ENCODE measurements around the gene ASB4.
"Not testable (repeated sequence)": the region's sequence is repeated elsewhere in the genome, so short reads cannot be mapped to it uniquely, and the experiment has no call there.

Gene ASB4, protein sequence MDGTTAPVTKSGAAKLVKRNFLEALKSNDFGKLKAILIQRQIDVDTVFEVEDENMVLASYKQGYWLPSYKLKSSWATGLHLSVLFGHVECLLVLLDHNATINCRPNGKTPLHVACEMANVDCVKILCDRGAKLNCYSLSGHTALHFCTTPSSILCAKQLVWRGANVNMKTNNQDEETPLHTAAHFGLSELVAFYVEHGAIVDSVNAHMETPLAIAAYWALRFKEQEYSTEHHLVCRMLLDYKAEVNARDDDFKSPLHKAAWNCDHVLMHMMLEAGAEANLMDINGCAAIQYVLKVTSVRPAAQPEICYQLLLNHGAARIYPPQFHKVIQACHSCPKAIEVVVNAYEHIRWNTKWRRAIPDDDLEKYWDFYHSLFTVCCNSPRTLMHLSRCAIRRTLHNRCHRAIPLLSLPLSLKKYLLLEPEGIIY

DNA sequence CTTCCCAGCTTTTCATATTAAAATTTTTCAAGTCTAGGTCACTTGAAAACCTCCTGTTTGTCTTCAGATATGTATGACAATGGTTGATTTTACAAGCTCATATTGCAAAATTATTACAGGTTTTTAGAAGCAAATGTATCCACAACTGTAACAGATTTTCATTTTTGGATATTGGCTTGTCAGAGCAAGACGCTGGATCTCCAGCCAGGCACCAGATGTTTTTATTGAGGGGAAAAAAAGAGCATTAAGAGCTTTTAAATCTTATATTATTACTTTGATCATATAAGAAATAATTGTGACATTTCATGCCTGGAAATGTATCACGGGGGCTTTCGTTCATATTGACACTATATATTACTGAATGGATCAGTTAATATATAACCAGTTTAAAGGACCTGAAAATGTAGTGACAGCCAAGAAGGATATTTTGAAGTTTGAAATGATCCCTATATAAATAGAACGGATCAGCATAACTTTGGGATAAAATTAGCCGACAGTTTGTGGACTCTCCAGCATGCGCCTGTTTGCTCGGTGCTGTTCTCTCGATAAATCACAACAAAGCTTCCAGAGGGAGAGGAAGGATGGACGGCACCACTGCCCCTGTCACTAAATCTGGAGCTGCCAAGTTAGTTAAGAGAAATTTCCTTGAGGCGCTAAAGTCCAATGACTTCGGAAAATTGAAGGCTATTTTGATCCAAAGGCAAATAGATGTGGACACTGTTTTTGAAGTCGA, at the start of gene ASB4:
Gene ASB4 (plus strand): TSS at position 553 of the 733 bp plus-strand sequence. CDS start 29 bp downstream, at position 582.
- DNase-seq = no peak

DNA sequence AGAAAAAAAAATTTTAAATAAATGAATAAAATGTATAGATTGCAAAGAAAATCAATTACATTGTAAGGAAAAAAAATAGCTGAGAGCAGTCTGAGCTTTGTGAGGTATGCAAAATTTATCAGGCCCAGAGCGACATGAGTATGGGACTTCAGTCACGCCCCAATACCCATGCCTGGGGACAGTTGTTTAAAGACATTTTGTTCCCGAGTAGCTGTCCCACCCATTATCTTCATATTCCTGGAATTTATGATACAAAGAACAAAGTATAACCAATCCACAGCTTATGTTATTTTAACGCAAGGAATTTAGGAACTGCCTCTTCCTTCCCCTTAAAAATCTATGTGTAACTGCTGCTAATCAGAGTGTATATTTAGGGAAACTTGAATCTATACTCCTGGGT, 49.3 kb upstream of the ASB4 start:
- no peak for DNase-seq

DNA sequence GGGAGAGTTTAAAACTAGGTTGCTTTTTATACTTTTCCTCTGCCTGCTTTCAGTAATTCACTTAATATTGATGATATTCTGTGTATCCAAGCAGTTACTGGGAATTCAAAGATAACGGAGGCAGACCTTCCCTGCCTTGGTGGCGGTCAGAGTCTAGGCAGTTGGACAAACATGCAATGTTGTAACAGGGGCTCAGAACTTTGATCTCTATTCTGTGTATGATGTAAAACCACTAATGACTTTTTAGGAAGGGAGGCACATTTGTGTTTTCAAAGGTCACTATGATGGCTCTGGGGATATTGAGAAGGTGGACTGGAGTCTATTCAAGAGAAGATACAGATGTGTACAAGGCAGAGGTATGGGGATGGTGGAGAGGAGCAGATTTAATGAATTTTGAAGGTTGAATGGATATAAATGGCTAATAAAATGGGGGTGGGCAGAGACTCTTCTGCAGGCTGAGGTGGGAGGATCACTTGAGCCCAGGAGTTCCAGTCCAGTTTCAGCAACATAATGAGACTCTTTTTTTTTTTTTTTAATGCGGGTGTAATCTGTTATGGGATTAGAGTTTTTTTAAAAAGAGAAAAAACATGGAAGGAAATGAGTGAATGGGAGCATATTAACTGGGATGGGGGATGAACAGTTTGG, 45.2 kb upstream of the ASB4 start:
- no peak for DNase-seq

DNA sequence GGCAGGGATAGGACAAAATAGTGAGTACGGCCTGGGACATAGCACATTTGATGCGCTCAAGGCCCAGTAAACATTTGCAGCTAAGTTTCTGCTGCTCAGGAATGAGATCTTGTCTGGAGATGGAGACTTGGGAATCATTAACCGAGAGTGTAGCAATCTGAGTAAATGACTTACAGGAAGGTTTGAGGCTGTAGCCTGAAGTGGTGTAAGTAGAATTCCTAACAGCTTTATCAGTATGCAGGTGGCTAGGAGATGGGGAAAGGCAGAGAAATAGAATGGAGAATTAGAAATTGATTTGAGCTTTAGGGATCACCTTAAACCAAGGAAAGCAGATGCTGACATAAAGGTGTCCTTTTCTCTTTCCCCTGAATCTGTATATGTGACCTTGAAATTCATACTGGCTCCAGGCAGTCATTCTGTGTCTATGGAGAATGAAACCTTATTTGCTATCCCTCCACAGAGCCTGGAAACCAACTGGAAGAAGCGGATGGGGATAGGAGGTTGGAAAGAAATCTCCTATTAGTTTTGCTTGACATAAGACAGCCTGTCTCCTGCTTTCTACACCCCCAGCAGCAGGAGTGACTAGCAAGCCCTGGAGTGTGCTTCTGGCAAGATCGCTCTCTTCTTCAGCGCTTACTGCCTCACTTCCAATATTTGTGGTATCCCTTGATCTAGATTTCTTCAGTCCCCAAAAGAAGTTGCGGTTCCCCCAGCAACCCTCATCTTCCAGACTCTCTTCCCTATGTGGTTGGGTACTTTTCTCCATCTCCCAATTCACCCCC, 44.5 kb upstream of the ASB4 start:
- DNase-seq = no peak

DNA sequence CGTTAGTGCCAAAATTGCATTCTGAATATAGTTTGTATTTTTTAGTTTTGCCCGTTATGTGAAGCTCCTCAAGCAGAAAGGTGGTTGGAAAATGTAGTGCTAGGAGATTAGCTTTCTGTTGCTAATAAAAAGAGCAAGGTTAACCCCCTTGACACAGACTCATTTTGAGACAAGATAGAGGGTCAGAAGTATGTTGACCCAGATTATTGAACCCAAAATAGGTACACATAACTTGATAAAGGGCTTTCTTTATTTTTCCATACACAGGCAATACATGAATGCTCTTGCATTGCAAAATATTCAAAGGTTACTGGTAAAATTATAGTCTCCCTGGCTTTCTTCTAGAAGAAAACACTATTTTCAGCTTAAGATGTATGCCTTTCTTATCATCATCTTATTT, 40.9 kb upstream of the ASB4 start:
- no peak for DNase-seq

DNA sequence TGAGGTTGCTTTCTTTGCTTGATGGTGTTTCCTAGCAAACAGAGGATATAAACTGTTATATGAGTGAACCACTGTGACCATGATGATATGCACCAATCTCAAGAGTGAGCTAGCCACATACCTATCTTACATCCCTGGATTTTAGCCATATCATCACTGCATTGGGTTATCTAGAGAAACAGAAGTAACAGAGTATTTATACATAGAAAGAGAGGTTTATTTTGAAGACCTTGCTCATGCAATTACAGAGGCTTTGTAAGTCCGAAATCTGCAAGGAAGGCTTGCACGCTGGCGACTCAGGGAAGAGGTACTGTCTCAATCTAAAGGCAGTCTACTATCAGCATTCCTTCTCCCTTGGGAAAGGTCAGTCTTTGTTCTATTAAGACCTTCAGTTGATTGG, 39.1 kb upstream of the ASB4 start:
- no peak for DNase-seq

DNA sequence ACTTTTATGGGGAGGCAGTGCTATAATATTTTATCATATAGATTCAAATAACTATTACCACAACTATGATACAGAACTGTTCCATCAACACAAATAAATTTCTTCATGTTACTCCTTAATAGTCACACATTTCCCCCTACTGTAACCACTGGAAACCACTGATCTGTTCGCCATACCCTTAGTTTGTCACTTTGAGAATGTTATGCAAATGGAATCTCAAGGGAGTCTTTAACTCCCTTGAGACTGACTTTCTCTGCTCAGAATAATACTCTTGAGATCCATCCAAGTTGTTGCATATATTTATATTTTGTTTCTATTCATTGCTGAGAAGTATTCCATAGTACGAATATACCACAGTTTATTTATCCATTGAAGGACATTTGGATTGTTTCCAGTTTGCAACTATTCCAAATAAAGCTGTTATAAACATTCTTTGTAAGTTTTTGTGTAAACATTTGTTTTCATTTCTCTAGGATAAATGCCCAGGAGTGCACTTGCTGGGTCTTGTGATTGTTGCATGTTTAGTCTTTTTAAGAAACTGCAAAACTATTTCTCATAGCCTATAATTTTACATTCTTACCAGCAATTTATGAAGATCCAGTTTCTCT, 31.2 kb upstream of the ASB4 start:
- no peak for DNase-seq

DNA sequence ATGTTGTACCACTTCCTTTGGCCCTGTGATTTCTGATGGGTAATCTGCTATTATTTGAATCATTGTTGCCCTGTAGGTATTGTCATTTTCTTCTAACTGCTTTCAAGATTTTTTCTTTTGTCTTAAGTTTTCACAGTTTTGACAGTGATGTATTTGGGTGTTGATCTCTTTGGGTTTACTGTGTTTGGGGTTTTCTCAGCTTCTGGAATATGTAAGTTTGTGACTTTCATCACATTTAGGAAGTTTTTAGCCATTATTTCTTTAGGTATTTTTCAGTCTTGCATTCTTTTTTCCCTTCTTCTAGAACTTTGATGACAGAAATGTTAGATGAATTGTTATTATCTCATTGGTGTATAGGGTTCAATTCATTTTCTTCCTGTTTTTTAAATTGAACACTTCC, 27.8 kb upstream of the ASB4 start:
- no peak for DNase-seq

DNA sequence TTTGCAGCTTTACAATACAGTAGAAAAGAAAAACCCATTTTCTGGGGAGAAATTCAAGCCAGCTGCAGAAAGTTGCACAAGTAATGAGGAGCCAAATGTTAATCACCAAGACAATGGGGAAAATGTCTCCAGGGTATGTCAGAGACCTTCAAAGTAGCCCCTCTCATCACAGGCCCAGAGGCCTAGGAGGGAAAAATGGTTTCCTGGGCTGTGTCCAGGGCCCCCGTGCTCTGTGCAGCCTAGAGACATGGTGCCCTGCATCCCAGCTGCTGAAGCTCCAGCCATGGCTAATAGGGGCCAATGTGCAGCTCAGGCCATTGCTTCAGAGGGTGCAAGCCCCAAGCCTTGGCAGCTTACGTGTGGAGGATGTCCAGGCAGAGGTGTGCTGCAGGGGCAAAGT, 25.1 kb upstream of the ASB4 start:
- not testable (repeated sequence) for DNase-seq

DNA sequence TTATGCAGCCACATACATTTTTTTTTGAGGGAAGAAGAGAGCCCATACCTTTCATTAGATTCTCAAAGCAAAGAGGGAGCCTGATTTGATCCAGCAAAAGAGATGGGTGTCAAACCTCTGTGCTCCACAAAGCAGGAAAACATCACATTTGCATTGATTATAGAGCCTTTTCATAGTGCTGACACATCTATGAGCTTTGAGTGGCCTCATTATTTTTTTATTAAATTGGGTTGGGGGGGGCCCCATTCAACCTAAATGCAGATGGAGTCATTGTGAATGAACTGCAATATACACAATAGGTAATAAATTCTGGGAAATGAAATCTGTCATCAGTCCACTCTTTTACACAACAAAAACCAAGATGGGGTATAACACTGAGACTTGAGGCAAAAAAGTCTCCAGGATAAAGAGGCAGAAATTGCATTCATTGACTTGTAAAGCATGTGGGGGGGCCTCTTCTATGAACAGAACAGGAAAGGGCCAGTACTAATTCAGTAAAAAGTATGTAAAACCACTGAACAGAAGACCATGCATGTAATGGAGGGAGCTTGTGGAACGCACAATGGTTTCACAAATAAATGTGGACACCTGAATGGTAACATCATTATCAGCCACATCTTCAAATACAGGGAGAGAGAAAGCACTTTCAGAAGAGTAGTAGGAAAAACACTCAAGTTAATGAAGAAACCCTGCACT, 17.7 kb upstream of the ASB4 start:
- no peak for DNase-seq

DNA sequence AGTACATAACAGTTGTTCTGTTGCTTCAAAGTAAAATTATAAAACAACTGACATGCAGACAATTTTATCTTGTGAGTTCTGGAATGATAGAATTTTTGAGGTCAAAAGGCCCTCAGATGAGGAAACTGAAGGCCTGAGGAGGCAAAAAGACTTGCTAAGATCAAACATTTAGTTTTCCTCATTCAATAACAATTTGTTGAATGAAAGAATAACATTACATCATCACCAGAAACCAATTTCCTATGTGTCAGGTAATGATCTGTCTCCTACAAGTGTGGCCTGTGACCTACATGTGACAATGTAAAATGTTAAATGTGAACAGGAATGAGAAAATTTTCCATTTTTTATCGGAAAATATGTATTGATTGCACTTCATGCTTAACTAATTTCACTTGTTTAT, 16.6 kb upstream of the ASB4 start:
- no peak for DNase-seq

DNA sequence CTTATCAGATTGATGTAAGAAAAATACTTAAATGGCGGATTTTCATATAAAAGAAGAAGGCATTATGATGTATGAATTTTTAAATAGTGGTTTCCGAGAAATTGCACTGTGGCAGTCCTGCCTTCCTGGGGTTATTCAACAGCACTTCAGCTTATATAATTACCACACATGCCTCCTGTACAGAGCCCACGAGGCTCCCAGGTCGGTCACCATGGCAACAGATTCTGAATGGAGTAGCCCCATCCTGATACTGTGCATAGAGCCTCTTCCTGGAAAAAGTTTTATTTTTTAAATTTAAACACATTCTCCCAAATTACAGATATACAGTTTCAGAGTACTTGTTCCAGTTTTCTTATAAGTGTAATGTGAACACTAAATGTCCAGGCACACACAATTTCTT, 15.9 kb upstream of the ASB4 start:
- no peak for DNase-seq

DNA sequence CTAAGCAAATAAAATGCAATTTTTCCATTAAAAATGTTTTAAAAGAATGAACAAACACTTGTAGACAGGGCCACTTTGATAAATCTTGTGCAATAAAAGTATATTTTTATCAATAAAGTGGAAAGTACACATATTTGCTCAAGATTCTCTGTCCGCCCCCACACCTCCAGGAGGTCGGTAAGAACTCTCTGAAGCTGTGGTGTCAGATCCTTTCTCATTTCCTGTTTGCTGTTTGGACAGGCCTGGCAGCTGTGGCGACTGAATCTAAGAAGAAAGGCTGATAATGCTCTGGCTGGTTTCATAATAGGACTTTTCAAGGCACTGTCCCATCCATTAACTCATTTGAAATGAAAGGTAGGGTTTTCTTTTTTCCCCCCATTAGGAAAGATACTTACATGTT, 15.3 kb upstream of the ASB4 start:
- DNase-seq = no peak

DNA sequence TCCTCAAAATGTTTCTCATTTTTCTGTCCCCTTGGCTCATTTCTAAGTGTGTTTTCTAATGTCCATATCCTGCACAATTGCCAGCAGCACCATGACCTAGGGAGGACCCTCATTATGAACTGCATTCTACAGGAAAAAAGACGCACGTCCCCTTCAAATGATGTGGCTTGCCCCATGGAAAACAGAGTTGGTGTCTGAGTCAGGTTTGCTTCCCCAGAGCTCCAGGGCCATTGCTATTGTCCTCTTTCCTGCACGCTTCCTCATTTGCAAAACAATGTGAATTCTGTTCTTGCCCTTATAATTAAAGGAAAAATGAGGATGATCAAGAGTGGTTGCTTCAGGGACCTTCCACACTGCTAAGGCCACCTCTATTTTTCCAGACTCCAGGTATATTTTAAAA, 14.7 kb upstream of the ASB4 start:
- no peak for DNase-seq

DNA sequence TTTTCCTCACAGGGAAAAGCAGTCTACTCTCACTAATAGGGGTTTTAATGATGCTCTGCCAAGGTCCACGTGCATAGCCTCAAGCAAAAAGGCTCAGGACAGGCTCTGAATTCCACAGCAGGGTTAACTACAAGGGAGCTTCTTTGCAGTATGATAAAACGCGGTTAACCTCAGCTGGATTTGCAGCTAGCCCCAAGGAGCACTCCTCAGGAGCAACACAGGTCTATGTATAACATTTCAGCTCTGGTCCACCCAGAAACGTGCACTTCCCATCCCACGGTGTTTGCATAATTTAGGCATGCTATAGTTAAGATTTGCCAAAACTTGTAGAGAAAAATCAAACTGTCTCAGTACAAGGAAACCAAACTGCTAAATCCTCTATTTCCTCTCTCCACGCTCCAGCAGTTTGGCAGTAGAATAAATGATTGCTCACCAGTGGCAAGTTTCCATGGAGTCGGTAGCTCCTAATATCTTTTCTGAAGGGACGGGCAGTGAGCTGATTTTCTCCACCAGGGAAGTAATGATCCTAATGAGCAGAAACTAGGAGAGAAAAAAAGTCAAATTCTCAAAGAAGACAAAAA, 13.1 kb upstream of the ASB4 start:
- DNase-seq = no peak

DNA sequence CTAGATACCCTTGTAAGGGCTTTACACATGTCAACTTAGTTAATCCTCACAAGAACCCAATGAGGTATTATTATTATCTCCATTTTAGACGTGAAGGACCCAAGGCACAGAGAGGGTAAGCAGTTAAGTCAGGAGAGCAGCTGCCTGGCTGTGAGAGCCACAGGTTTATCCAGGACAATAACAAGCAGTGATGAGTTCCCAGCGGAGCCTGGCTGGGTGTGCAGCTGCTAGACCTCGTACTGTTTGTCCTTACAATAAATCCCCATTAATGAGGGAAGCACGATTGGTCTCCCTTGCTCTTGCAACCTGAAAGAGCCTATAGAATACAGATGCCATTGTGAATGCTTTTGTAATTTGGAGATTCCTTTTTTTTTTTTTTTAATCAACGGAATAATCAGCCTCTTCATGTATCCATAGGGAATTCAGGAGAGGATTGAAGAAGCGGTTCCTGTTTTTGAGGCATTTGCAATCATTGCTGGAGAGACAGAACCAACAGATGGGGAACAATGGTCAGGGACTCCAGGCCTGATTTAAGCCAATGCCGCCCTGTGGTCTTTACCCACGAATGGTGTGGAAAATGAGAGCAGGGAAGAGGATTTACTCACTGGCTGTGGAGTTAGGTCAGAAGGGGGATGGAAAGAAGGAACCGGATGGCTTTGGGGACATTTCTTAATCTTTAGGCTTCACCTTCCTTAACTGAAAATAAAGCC, 12.3 kb upstream of the ASB4 start:
- DNase-seq = no peak

DNA sequence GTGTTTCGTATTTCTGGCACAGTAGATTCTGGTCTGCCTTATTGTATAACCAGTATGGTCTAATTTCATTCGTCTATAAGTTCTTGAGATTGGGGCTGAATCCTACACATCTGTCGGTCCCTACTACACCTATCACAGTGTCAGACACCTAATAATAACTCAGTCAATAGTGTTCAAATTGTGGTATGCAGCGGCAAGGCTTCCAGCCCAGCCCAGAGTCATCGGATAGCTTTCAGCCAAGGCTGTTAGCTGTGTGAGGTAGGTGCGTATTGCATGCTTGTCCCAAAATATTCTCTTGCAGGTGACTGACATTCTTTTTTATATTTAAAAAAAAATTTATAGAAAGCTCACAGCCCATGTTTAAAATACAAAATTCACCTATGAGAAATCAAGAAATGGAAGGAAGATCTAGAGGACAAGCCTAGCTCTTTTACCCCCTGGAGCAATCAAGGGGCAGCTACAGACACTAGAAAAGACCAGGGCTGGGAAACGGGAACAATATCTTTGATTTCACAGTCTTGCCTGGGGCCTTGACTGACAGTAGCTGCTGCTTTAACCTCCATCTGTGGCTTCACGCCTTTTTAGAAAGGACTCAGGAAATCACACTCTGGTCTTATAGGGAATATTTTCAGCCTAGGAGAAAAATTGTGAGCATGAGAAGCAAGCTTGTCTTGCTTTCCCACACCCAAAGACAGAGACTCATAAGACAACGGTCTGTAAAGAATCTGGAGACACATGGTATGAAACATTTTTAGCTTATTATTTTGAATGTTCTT, 9.5 kb upstream of the ASB4 start:
- no peak for DNase-seq

DNA sequence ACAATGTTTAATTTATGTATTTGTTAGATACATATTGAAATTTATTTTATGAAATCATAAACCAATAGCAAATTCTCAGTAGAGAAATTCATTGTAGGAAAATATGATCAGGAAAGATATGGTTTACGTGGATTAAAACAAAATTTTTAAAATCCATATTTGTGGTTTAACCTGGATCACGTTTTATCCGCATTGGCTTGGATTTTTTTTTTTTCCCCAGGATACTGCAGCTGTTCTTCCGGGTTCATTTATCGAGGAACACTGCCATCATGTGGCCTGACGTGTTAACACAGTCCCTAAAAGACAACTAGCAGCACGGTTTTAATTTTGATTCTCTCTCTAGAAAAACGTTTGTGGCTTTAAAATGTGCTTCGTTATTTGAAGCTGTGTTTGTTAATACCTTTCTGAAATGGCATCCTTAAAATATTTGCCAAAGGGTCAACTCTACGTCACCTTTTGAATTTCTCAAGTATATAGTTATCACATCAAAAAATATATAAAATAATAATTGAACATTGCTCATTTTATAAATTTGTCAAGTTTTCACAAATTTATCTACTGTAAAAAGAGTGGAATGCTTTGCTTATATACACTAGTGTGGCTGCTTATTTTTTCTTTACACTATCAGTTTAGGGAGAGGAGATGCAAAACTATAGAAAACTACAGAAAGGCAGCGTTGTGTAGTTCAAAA, 8.7 kb upstream of the ASB4 start:
- DNase-seq = peak; percentile 15

DNA sequence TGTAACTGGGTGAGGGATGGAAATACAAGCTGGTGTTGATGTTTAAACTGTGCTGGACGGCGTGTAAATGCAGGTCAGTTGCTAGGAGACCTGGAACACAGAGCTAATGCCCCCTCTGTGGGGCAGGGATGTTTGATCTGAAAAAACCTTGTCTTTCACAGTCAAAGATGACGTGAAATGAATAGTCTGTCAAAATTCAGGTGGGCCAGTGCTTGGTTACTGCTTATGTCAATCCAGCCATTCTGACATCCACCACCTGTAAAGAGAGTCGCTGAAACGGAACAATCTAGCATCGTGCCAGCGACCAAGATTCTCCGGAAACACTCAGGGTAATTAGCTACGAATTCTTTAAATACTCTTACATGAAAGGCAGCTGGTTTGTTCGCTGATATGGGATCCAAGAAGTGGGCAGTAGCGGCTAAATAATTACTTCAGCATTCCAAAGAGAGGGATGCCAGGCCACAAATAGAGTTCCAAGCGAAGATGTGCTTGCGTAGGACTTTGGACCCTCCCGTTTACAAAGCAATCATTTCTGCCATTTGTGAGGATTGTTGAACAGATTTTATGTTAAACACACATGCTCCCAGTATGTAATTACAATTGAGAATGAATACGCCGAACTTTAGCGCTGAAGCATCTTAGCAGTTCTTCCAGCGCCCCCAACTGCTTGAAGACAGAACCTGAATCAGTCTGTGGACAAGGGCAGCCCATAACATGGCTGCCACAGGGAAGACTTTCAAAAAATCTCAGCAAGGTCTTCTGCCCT, 7.3 kb upstream of the ASB4 start:
- DNase-seq = no peak

Measured in T1000 (cell line).